Right renal cortex interstitium (tissue), 3 donors: ENCODE results near the gene CNTN4. TPM values are rescaled to one million over a fixed set of nuclear protein-coding genes. Genes with fewer than 3 reads are reported as not detected.

Experiments used
- DNase-seq, 3 donors: peaks; one replicate each; pipeline ENCODE4 v3.0.0-alpha.2; 2013; ENCODE audit warnings: low read depth in 3 of 3, low spot score in 2 of 3
- polyA plus RNA-seq, 3 donors: library from polyadenylated mRNA; unstranded; fragments of 120-200 nt; gene quantifications; one replicate each; pipeline ENCODE4 v1.2.1, GENCODE V29; 2013; ENCODE audit not compliant: insufficient read length in 3 of 3

Gene CNTN4
- polyA plus RNA-seq, 3 donors, result 27.7 to 33.1 (median 28.5) TPM

DNA sequence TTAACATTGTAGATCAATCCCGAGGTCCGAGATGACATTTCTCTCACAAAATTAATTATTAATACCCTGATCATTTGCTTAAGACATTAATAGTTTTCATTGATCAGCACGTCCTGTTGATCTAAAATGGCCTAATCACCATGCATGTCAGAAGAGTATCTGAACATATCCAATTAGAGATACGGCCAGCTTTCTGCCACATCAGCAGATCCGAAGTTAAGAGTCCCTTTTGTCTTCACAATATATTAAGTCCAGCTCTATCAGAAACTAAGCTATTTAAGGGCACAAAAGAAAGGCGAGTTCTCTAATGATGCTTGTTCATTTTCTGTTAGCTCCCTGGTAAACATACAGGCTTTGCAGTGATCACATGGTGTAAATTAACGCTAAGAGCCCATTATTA lies 470.3 kb downstream of the CNTN4 start:
- no peak for DNase-seq

DNA sequence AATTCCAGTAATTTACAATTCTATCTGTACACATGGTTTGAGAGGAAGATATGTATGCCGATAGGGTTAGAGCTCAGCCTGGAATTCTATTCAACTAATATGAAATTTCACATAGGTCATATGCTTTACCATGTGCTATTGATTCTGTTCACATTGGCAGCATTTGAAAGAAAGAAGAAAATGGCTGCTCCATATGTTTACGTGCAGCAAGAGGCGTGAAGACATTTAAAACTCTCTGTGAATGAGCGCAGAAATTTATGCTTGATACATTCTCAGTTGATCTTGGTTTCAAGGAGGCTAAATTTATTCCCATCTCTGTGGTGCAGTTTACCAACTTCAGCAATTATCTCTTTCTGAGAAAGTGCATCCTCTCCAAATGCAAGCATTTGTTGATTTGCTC lies 478.9 kb downstream of the CNTN4 start:
- DNase-seq, result no peak

DNA sequence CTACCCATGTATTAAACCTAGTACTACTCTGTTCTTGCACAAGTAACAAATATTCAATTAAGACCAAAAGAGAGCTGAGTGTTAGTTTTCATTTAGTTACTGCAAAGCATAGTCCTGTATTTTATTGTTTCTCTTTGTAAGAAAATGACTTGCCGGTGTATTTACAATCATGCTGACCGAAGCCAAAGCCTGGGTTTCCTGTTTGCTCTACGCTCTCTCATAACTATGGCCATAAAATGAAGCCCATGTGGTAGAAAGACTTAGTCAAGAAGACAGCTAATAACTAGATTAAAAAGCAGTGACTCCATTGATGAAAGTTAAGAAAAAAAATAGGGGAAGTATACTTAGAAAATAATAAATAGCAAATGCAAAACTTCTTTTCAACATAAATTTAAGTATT lies 479.9 kb downstream of the CNTN4 start:
- DNase-seq, result no peak

DNA sequence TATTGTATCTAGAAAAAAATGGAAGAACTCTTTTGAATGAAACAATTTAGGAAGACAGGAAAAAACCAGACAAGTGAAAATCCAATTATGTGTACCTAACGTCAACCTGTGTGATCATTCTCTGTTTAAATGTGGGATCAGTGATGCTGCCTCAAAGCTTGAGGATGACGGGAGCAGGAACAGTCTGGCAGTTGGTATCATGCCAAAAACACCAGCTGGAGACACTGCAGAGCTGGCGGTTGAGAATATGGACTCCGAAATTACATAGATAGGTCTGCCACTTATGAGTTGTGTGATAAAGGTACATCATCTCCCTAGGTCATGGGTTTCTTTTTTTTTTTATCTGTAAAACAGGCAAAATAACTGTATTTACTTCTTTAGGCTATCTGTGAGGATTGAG lies 480.5 kb downstream of the CNTN4 start:
- no peak for DNase-seq

DNA sequence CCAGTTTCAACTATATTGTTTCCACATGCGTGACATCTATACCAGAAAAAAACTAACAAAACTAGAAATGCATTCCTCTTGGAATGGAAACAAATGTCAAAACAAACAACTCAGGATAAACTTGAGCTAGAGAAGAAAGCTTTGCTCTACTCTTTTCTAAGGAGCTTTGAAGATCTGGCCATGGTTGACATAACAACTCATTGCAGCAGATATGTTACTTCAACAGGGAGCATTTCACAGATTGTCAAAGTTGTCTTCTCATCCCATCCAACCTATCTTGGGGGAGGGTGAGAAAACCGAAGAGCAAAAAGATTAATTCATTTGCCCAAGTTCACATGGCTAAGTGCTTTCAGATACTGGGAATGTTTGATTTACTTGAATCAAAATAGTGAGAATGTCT lies 484.4 kb downstream of the CNTN4 start:
- DNase-seq, result no peak

DNA sequence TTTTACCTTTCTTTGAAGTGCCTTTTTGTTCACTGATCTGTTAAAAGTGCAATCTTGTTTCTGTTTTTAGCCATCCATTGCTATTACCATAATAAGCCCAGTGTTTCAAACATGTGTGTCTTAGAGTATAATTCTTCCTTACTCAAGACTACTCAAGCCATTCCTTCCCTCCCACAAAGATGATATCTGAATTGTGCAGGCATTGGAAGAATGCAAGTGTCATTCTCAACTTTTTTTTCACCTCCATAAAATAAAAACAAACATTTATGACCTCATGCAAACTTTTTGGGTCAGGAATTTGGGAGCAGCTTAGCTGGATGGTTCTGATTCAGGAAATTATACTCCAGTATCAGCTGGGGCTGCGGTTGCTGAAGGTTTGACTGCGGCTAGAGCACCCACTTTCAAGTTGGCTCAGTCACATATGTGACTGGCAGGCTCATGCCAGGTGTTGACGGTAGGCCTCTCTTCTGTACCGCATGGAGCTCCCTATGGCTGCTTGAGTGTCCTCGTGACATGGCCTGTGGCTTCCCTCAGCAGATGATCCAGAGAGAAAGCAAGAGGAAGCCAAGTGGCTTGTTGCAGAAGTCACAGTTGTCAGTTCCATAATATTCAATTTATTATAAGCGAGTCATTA lies 490.8 kb downstream of the CNTN4 start:
- no peak for DNase-seq

DNA sequence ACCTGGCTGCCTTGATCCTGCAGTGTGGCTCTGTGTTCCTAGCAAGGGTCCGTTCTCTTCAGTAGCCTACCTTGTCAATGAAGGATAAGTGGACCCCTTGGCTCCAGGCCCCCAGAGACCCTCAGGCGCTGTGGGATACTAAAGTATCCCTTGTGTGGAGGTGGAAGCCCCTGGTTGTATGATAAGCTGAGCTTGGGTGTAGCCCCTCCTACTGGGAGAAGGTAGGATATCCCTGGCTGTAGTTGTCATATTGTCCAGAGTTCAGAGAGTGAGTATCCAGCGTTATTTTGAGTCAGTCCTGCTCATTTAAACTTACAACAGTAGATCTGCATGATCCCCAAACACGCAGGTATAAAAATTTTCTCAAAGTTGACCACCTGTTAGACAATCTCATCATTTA lies 496.8 kb downstream of the CNTN4 start:
- no peak for DNase-seq

DNA sequence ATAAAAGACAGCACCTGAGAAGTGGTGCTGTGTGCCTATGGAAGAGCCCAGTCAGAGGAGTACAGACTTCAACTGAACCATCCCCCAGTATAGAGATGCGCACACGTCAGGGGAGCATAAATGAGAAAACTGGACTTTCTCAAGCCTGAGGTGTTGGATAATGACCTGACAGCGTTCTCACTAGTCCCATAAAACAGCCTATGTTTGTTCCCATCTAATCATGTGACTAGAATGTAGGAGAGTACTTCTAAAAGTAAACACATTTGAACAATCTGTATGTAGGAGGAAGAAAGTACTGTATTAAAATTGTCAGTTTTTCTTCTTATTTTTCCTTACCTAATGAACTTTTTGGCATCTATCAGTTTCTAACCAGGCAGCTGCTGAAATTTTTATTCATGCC lies 498.9 kb downstream of the CNTN4 start:
- DNase-seq, result no peak

DNA sequence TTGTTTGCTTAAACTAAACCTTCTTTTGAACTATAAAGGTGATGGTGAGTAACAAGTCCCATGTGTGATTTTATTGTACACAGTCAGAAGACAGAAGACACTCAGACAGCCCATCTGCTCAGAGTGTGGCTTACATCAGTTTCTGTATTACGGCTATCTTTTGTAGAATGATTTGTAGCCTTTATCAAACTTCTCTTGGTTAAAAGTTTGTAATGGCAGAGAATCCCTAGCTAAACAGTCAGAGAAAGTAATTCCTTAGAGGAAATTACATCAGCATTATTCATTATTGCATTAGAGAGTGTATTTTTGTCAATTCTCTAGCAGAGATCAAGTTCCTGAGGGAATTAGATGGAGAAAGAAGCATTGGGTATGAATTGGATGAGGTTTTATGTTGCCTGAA lies 500.8 kb downstream of the CNTN4 start:
- DNase-seq, result no peak

DNA sequence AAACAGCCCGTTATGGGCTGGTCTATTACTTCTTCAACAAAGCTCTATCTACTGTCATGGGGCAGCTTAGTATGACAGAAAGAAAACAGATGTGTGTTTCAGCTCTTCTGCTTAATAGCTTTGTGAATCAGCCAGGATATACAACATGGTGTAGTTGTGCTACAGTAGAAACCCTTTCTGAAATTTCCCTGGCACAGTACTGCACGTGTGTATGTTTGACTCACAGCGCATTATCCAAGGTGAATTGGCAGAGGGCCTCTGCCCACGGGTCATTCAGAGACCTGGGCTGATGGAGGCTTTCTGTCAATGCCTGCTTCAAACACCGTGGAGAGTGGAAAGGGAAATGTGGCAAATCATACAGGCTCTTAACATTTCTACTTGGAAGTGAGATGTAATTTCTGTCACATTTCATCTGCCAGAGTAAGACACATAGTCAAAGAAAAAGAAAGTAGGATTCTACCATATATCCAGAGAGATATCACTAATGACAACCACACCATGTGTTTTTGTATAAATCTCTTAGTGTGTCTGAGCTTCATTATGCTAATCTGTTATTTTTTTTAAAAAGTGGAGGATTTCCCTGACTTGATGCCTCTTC lies 505.1 kb downstream of the CNTN4 start:
- DNase-seq, result no peak

DNA sequence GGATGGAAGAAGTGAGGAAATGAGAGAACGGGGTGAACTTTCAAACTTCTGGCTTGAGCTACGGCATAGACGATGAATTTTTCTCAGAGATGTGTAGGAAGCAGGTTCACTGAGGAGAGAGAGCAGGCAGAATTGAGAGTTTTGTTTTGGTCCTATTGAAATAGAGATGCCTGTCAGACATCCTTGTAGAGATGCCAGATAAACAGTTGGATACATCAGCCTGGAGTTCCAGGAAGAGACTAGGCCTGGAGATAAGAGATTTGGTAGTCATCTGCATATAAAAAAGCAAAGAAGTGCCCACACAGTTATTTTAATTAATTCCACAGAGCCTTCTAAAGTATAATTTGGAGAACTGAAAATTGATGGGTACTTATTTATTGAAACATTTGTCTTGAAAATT lies 515.9 kb downstream of the CNTN4 start:
- no peak for DNase-seq

DNA sequence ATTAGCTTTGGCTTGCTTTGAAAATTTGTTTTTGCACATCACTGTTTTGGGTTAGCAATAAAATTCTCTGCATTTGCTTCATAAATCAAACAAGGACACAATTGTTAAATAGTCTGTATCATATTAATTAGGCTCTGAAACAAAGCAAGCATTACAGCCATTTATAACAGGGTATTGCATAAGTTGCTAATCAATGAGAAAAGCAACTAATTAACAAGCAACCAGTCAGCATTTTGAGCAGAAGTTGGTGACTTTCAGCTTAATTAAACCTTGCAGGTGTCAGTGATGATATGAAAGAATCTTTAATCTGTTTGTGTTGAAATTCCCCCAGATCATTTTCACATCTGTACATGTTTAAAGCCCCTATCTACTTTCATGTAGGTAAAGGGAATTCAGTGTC lies 516.4 kb downstream of the CNTN4 start:
- DNase-seq, result no peak

DNA sequence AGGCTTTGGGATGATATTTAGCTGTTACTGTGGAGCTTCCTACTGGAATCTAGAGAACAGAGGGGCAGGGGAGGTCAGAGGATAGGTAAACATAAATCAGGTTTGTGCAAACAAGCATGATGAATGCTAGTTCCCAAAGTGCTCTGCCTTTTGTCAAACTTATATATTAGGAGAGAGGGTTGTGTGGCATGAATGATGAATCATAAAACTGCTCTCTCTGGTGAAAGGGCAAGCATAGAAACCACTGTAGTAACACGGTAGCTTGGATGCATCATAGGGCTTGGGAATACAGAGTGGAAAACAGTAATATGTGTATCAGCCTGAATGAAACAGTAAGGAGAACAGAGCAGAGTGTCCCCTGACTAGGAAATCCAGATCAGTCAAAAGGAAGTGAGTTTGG lies 524.8 kb downstream of the CNTN4 start:
- DNase-seq, result peak in 1 of 3 donors; percentile 1

DNA sequence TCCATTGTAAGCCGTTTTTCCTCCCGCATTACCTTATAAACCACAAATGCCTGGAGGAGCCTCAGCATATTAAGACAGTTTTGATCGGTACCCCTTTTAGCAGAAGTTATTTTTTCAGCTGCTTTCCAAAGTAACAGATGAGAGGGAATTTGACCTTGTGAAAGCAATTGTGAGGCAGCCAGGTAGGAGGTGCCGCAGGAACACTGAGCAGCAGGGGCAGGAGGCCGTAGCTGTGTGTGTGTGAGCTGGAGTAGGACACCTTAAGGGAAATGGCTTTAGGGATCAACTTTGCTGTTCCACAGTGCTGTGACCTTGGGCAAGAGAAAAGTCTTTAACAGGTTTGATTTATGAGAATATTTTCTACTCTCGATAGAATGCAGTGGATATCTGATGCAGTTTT lies 529.5 kb downstream of the CNTN4 start:
- no peak for DNase-seq

DNA sequence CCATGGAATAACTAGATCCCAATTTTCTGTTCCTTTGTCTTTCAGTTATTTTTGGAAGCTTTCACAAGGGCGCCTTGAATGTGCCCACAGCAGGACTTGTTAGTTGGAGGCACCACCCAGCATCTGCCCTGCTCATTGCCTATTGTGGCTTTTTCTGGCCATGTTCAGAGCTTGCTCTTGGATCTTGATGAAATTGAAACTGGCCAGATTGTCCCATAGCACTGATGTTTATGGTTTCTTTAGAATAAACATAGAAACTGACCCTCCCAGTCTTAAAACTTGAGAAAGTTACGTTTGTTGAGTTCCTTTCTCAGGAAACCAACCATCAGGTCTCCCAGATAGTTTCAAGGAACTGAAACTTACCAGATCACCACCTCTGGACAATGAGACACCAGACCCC lies 536.8 kb downstream of the CNTN4 start:
- no peak for DNase-seq

DNA sequence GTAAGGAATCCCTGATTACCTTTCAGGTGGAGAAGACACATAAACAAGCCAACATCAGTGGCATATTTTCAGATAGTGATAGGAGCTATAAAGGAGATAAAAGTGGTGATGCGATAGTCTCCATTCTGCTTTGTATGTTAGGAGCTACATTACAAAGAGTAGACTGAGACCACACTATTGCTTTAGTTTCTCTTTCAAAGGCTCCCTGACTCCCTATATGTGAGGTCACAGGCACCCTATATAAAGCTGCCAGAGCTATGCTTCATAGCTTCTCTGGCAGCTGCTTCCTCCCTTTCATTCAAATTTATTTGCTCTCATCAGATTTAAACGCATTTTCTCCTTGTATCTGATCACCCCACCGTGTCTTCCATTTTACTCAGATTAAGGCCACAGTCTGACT lies 544.9 kb downstream of the CNTN4 start:
- DNase-seq, result no peak

DNA sequence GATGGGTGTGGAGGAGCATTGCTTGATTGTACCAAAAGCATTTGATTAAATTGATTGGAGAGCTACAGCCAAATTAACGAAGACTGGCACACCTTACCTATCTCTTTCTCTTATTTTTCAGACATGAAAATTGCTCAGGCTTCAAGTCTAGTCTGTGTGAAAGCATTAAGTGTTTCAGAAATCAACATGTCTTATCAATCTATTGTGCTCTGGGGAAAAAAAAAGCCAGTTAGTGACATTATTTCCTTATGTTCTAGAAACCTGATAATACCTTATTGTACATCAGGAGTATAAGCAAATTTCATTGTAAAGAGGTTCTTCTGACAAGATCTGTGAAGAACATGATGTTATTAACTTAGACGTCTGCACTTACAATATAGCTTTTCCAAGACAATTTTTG lies 546.3 kb downstream of the CNTN4 start:
- no peak for DNase-seq

DNA sequence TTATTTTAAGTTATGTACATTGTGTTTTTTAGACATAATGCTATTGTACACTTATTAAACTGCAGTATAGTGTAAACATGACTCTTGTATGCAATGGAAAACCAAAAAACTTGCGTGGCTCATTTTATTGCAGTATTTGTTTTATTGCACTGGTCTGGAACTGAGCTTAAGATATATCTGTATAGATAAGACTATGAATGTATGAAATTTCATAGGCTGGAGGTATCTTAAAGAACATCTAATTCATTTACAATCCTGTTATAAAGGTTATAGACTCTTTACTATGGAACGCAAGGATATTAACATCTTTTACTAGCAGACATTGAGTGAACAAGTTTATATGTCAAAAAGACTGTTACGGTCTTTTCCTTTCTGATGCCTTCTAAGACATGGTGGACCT lies 552.1 kb downstream of the CNTN4 start:
- no peak for DNase-seq

DNA sequence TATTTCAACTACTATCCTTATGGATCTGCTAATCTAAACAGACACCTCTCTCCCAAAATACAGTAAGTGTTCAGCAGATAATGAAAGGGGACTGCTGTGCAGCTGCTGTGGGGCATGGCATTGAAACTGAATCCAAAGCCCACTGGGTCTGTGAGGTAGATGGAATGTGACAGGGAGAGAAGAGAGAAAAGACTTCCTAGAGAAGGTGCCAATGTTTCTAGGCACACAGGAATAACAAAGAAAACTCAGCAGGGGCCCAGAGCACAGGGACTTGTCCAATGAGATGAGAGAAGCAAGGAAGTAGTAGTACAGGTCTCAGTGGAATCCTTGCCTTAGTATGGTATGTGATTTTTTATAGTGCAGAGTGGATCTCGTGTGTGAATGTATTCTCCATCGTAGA lies 553.7 kb downstream of the CNTN4 start:
- no peak for DNase-seq

DNA sequence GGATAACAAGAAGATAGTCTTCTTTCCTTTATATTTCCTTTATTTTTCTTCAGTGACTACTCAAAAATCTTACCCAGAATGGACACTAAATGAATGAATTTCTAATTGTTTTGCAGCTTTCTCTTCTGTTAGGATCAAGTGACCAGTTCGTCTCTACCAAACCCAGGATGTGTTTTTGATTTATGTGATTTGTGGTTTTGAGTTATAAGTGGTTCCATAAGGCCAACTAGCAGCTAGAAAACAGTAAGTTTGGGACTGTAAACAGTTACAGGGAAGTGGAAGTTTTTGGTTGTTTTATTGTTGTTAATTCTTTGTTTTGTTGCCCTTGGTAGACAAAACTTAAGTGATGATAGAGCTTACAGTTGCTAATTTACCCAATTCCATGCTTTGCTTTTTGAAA lies 555.0 kb downstream of the CNTN4 start:
- no peak for DNase-seq

DNA sequence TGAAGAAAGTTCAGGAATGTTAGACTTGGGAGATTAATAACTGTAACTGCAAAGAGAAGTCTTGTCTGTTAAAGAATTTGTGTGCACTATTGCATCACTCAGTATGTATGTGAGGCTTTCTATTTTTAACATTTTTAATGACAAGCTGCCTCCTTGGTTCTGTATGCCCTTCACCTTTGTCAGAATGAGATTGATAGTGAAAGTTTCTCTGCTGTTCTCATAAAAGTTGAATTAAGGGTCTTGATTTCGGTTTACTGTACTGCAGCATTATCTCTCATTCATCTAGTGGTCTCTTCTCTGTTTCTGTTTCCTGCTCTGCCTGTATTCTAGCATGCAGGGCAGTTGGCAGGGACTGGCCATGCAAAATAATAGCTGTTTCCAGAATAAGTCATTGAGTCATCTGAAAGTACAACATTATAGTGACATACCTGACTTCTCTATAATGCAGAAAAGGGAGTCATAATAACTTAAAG lies 556.6 kb downstream of the CNTN4 start:
- DNase-seq, result no peak

DNA sequence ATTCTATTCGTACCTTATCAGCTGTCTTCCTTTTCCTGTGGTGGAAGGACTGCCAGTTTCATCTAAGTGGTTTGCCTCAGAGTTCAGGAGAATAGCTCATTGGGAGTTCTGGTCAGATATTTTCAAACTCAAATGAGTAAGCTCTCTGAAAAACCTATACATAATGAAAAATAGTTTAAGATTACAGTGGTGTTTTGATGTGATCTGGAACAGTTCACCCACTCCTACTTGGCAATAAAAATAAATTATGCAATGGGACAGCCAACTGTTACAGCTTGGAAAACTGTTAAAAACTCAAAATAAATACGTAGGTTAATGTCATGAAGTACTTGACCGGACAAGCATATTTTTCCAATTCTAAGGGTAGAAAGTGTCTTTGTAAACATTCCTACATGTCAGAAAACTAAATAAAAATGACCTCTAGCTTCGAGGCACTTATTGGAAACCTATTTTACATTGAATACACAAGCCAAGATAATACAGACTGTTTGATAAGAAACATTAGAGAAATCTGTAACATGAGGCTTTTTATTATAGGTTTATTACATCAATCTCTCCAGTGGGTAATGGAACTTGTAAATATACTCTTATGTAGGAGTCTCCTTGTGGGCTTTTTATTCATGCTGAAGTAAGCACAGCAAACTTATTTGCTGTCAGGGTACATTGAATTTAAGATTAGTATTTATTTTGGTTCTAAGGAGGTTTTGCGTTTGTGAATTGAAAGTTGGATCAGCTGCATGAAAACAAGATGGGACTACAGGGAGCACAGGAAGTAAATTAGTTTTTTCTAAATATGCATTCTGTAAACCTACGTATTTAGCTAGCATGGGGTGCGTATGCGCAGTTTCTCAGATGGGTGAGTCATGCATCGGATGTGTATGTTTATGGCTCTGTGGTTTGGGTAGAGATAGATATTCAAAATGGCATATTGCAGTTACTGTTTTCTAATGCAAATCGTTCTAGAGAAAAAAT lies 558.4 kb downstream of the CNTN4 start:
- no peak for DNase-seq
